VCaP (cell line): ENCODE data around the gene RNGTT.

Experiments
- H3K27ac ChIP-seq: fragments of 450-650 bp; 2 replicates; pipeline ENCODE4 v1.5.1; 2017
- CTCF ChIP-seq: fragments of 450-650 bp; conservative IDR thresholded peaks from 2 replicates; pipeline ENCODE4 v1.5.1; 2017; ENCODE audit warnings: mild to moderate bottlenecking, moderate library complexity

RNGTT gene

DNA sequence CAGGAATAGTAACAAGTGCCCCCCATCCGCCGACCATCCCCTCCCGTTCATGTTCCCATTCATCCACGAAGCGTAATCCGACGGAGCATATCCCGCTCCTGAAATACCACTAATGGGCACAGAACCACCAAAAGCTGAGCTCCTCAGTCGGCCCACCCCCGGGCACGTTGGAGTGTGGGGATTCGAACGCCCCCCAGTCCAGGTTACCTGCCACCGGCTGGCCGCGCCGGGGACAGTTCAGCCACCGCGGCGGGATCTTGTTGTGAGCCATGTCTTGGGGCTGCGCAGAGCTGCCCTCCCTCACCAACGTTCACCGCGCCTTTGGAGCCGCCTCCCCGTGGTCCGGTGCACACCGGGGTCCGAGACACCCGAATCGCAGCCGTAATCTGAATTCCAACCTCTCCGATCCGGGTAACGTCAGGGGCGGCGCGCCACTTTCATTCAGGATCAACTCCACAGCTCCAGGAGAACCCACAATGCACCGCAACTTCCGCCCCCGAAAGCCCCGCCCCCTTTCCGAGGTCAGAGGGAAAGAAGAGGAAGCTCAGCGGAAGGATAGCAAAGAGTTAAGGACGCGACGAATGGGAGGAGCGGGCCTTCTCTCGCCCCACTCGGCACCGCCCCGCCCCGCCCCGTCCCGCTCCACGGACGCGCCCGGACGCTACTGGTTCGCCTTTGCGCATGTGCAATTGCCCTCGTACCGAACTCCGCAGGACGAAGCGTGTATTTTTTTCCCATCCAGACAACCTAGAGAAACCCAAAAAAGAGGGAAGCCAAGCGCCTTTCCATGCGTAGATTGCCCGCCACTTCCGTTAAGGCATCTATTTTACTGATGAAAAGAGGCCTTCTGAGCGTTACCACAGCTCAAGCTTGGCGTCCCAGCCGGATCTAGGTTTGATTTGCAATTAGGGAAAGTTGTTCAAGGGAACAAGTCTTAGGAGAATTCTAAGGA, at the start of gene RNGTT:
Gene RNGTT (minus strand): TSS at position 480 of the 952 bp plus-strand sequence. CDS start 209 bp downstream, at position 271.
- H3K27ac ChIP-seq: peak within 1 kb of the TSS; percentile 80
- no peak for TF ChIP-seq CTCF

- no peak overlapping the region for H3K27ac ChIP-seq
- no peak for TF ChIP-seq CTCF
Measured at GRCh38 chr6:89011436-89011835, 48.0 kb upstream of the RNGTT start.

DNA sequence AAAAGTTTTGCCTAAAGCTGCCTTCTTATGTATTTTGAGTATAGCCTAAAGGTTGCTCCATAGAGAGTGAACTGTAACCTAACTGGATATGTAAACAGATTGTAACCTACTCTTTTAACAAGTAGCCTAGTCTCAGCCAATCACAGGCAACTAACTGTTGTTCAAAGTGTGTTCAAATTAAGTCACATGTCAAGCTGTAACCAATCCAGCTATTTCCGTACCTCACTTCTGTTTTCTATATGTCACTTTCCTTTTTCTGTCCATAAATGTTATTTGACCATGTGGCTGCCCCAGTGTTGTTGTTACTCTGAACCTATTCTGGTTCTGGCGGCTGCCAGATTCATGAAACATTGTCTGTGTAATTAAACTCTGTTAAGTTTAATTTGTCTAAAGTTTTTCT, 47.4 kb upstream of the RNGTT start:
- no peak overlapping the region for H3K27ac ChIP-seq
- TF ChIP-seq CTCF: no peak

GRCh38 chr6:89009624-89010059, 46.2 kb upstream of the RNGTT start:
- TF ChIP-seq CTCF: no peak

GRCh38 chr6:89008815-89009374, 45.5 kb upstream of the RNGTT start:
- H3K27ac ChIP-seq: no peak overlapping the region
- no peak for TF ChIP-seq CTCF

More at GRCh38 chr6:89009624-89010059, 46.2 kb upstream of the RNGTT start:
- H3K27ac ChIP-seq: no peak overlapping the region

DNA sequence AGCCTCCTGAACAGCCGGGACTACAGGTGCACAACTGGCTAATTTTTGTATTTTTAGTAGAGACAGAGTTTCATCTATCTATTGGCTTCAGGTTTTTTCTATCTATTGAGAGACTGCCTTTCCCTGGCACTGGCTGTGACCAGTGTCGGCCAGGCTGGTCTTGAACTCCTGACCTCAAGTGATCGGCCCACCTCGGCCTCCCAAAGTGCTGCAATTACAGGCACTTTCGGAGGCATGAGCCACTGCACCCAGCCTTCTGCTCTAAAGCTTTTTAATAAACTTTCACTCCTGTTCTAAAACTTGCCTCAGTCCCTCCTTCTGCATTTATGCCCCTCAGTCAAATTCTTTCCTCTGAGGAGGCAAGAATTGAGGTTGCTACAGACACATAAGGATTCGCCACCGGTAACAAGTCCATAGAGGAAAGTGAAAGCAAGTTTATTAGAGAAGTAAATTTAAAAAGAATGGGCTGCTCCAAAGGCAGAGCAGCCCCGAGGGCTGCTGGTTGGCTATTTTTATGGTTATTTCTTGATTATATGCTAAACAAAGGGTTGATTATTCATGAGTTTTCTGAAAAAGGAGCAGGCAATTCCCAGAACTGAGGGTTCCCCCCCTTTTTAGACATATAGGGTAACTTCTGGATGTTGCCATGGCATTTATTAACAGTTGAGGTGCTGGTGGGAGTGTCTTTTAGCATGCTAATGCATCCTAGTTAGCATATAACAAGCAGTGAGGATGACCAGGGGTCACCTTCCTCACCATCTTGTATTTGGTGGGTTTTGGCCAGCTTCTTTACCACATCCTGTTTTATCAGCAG, 44.8 kb upstream of the RNGTT start:
- peak overlapping the region; percentile 31; the same call in 1 of the 2 replicates for H3K27ac ChIP-seq

More for the DNA sequence above, 44.8 kb upstream of the RNGTT start:
- no peak for TF ChIP-seq CTCF
